ENCODE measurements around the gene NDUFV1. TPM values are rescaled to one million over a fixed set of nuclear protein-coding genes. Genes with fewer than 3 reads are reported as not detected.
"Not testable (repeated sequence)": the region's sequence is repeated elsewhere in the genome, so short reads cannot be mapped to it uniquely, and the experiment has no call there.

The NDUFV1 gene
- total RNA-seq, 1 donor from 2014 or later, result 121 TPM

- Mint-ChIP-seq H3K36me3 (ENCODE audit: low read depth) (no peaks in the 10 kb centered on the region), H3K9me3 (ENCODE audit: low read depth) (peaks cover 4% of the 10 kb centered on the region), H3K4me1 (ENCODE audit: low read depth) (no peaks in the 10 kb centered on the region), H3K27me3 (ENCODE audit: low read depth) (peaks cover 13% of the 10 kb centered on the region), H3K27ac (ENCODE audit: unreplicated experiment) (no peak overlapping the region), H3K4me3 (ENCODE audit: unreplicated experiment) (no peak overlapping the region)
- TF ChIP-seq CTCF (IDR thresholded peaks at IDR 0.05), result no peak
- peak; percentile 19 for DNase-seq (ENCODE audit: low spot score)
Observed at GRCh38 chr11:67654225-67654624, 47.5 kb downstream of the NDUFV1 start.

- no peak overlapping the region for H3K4me3 Mint-ChIP-seq (ENCODE audit: unreplicated experiment)
- peaks cover 14% of the 10 kb centered on the region for H3K27me3 Mint-ChIP-seq (ENCODE audit: low read depth)
- no peak overlapping the region for H3K27ac Mint-ChIP-seq (ENCODE audit: unreplicated experiment)
- DNase-seq (ENCODE audit: low spot score), result no peak
- no peak for TF ChIP-seq CTCF (IDR thresholded peaks at IDR 0.05)
- H3K36me3 Mint-ChIP-seq (ENCODE audit: low read depth), result no peaks in the 10 kb centered on the region
- peaks cover 4% of the 10 kb centered on the region for H3K9me3 Mint-ChIP-seq (ENCODE audit: low read depth)
- no peaks in the 10 kb centered on the region for H3K4me1 Mint-ChIP-seq (ENCODE audit: low read depth)
Observed at GRCh38 chr11:67656278-67656922, 49.7 kb downstream of the NDUFV1 start.

- peaks cover 4% of the 10 kb centered on the region for H3K9me3 Mint-ChIP-seq (ENCODE audit: low read depth)
- no peak overlapping the region for H3K4me3 Mint-ChIP-seq (ENCODE audit: unreplicated experiment)
- no peaks in the 10 kb centered on the region for H3K36me3 Mint-ChIP-seq (ENCODE audit: low read depth)
- no peak overlapping the region for H3K27ac Mint-ChIP-seq (ENCODE audit: unreplicated experiment)
- no peaks in the 10 kb centered on the region for H3K4me1 Mint-ChIP-seq (ENCODE audit: low read depth)
- H3K27me3 Mint-ChIP-seq (ENCODE audit: low read depth), result peaks cover 18% of the 10 kb centered on the region
- no peak for TF ChIP-seq CTCF (IDR thresholded peaks at IDR 0.05)
- no peak for DNase-seq (ENCODE audit: low spot score)
Observed at GRCh38 chr11:67657300-67657699, 50.6 kb downstream of the NDUFV1 start.

GRCh38 chr11:67659651-67660165 lies 53.0 kb downstream of the NDUFV1 start:
- H3K4me3 Mint-ChIP-seq (ENCODE audit: unreplicated experiment); H3K4me1 Mint-ChIP-seq (ENCODE audit: low read depth); H3K9me3 Mint-ChIP-seq (ENCODE audit: low read depth); H3K27ac Mint-ChIP-seq (ENCODE audit: unreplicated experiment); H3K36me3 Mint-ChIP-seq (ENCODE audit: low read depth); DNase-seq (ENCODE audit: low spot score): not testable (repeated sequence)
- TF ChIP-seq CTCF (IDR thresholded peaks at IDR 0.05), result peak; percentile 69
- peaks cover 18% of the 10 kb centered on the region for H3K27me3 Mint-ChIP-seq (ENCODE audit: low read depth)

GRCh38 chr11:67660752-67661151 lies 54.0 kb downstream of the NDUFV1 start:
- not testable (repeated sequence) for H3K4me1 Mint-ChIP-seq (ENCODE audit: low read depth); H3K9me3 Mint-ChIP-seq (ENCODE audit: low read depth); H3K36me3 Mint-ChIP-seq (ENCODE audit: low read depth); H3K27ac Mint-ChIP-seq (ENCODE audit: unreplicated experiment); H3K4me3 Mint-ChIP-seq (ENCODE audit: unreplicated experiment); DNase-seq (ENCODE audit: low spot score)
- peaks cover 18% of the 10 kb centered on the region for H3K27me3 Mint-ChIP-seq (ENCODE audit: low read depth)

Other genes with a start within 250 kb of the NDUFV1 start
- gene CLCF1, start 233.3 kb upstream of the NDUFV1 start, total RNA-seq, result 2.0 to 5.6 TPM (median 4.9 TPM) in 3 replicates
- 11.1 to 14.6 TPM (median 11.6 TPM) in 3 replicates for gene RAD9A, start 214.9 kb upstream of the NDUFV1 start, total RNA-seq
- gene PPP1CA, start 205.1 kb upstream of the NDUFV1 start, total RNA-seq, result 95.2 to 113 TPM (median 109 TPM) in 3 replicates
- gene TBC1D10C, start 202.9 kb upstream of the NDUFV1 start, total RNA-seq, result not detected in 3 replicates
- 0.36 to 1.8 TPM (median 1.8 TPM) in 3 replicates for gene CARNS1, start 191.3 kb upstream of the NDUFV1 start, total RNA-seq
- 40.3 to 44.2 TPM (median 42.3 TPM) in 3 replicates for gene RPS6KB2, start 178.4 kb upstream of the NDUFV1 start, total RNA-seq
- gene PTPRCAP, start 169.3 kb upstream of the NDUFV1 start, total RNA-seq, result 0.47 to 0.95 TPM (median 0.73 TPM) in 3 replicates
- gene CORO1B, start 163.5 kb upstream of the NDUFV1 start, total RNA-seq, result 74.7 to 80.9 TPM (median 80.1 TPM) in 3 replicates
- not detected in 3 replicates for gene GPR152, start 154.2 kb upstream of the NDUFV1 start, total RNA-seq
- gene CABP4, start 151.6 kb upstream of the NDUFV1 start, total RNA-seq, result not detected in 3 replicates
- 50.9 to 62.4 TPM (median 57.1 TPM) in 3 replicates for gene TMEM134, start 137.7 kb upstream of the NDUFV1 start, total RNA-seq
- 53.6 to 58.8 TPM (median 54.3 TPM) in 3 replicates for gene AIP, start 123.9 kb upstream of the NDUFV1 start, total RNA-seq
- gene PITPNM1, start 101.6 kb upstream of the NDUFV1 start, total RNA-seq, result 39.8 to 44.7 TPM (median 40.5 TPM) in 3 replicates
- gene CDK2AP2, start 98.8 kb upstream of the NDUFV1 start, total RNA-seq, result 27.5 to 42.5 TPM (median 36.6 TPM) in 3 replicates
- gene CABP2, start 83.5 kb upstream of the NDUFV1 start, total RNA-seq, result not detected in 3 replicates
- gene GSTP1, start 23.1 kb upstream of the NDUFV1 start, total RNA-seq, result 637 to 652 TPM (median 644 TPM) in 3 replicates
- gene NUDT8, start 23.0 kb downstream of the NDUFV1 start, total RNA-seq, result 8.4 to 12.6 TPM (median 11.3 TPM) in 3 replicates
- gene TBX10, start 32.8 kb downstream of the NDUFV1 start, total RNA-seq, result not detected in 3 replicates
- gene ACY3, start 43.8 kb downstream of the NDUFV1 start, total RNA-seq, result not detected in 3 replicates
- not detected in 3 replicates for gene ALDH3B2, start 67.7 kb downstream of the NDUFV1 start, total RNA-seq